B cell (primary cell): ENCODE measurements around the gene STRBP.

Experiments used
- EZH2 ChIP-seq: IDR thresholded peaks from 2 replicates; pipeline ENCODE4 v1.6.1; 2012; ENCODE audit warnings: borderline replicate concordance, low read depth, mild to moderate bottlenecking, moderate library complexity, low read length; ENCODE audit not compliant: insufficient read depth, poor library complexity, severe bottlenecking
- TF ChIP-seq, protein P1 (sequence below): fragments of 200-600 bp; IDR thresholded peaks from one replicate; pipeline ENCODE4 v1.8.0; 2022; ENCODE audit warnings: antibody characterized with exemption, mild to moderate bottlenecking

DNA sequence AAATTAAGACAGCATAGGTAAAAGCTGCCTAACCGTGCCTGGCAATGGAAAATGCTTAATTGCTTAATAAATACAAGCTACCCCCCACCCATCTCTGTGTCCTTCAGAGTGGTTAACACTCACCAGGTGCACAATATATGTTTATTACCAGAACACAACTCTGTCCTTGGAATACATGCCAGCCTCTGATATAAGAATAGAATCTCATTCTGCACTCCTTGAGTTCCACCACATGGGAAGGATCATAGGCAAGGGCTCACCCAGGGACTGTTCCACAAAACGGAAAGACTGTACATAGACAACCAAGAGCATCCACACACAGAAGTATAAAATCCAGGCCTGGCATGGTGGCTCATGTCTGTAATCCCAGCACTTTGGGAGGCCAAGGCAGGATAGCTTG lies 91.4 kb downstream of the STRBP start:
- TF ChIP-seq EZH2, result no peak
- TF ChIP-seq, protein P1, sequence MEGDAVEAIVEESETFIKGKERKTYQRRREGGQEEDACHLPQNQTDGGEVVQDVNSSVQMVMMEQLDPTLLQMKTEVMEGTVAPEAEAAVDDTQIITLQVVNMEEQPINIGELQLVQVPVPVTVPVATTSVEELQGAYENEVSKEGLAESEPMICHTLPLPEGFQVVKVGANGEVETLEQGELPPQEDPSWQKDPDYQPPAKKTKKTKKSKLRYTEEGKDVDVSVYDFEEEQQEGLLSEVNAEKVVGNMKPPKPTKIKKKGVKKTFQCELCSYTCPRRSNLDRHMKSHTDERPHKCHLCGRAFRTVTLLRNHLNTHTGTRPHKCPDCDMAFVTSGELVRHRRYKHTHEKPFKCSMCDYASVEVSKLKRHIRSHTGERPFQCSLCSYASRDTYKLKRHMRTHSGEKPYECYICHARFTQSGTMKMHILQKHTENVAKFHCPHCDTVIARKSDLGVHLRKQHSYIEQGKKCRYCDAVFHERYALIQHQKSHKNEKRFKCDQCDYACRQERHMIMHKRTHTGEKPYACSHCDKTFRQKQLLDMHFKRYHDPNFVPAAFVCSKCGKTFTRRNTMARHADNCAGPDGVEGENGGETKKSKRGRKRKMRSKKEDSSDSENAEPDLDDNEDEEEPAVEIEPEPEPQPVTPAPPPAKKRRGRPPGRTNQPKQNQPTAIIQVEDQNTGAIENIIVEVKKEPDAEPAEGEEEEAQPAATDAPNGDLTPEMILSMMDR, result no peak
